Activated CD4-positive, CD25-positive, alpha-beta regulatory T cell treated with anti-CD3 and anti-CD28 coated beads, Interleukin-2, amount 50 U/mL, for 24 hours (primary cell): ENCODE results near the gene SLIT3.
"Not testable (repeated sequence)": the region's sequence is repeated elsewhere in the genome, so short reads cannot be mapped to it uniquely, and the experiment has no call there.

Experiments
- ATAC-seq, 2 donors: fragments of 150-1000 bp; cut with Tn5 transposase; one replicate each; pipeline ENCODE4 v1.10.0; 2021; ENCODE audit warnings: mild to moderate bottlenecking in 1 of 2, moderate library complexity in 1 of 2

SLIT3 gene

DNA sequence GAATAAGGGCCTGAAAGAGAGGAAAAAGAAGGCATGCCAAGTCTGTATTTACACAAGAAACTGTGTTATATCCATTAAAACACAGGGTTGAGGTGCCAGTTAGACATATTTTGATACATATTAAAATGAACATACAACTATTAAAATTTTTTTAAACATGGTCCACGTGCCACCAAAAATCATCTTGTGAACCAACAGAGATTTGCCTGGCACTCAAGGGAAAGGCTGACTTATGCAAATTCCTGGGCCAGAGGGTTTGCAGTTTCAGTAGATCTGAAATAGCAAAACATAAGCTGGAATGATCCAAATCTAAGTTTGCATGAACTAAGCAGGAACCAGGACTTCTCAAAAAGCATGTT, 168.7 kb downstream of the SLIT3 start:
- no peak for ATAC-seq

GRCh38 chr5:169131616-169132301, 169.2 kb downstream of the SLIT3 start:
- ATAC-seq, result no peak

DNA sequence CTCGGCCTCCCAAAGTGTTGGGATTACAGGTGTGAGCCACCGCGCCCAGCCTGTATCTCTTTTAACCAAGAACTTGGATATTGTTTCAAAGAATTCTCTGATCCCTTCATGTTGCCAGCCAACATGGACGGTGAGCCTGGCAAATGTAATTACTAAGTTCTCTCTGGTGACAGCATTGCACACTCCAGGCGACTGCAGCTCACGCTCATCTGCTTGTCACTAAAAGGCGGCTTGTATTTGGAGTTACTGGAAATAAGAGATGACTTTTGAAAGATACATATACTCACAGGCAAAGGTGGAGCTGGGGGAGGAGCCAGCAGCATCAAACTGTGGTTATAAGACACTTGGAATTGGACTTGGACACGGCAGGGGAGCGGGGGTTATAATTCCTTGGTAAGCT, 172.3 kb downstream of the SLIT3 start:
- no peak for ATAC-seq

- no peak for ATAC-seq
Observed at GRCh38 chr5:169127431-169127830, 173.5 kb downstream of the SLIT3 start.

GRCh38 chr5:169126481-169127021, 174.4 kb downstream of the SLIT3 start:
- ATAC-seq, result no peak

DNA sequence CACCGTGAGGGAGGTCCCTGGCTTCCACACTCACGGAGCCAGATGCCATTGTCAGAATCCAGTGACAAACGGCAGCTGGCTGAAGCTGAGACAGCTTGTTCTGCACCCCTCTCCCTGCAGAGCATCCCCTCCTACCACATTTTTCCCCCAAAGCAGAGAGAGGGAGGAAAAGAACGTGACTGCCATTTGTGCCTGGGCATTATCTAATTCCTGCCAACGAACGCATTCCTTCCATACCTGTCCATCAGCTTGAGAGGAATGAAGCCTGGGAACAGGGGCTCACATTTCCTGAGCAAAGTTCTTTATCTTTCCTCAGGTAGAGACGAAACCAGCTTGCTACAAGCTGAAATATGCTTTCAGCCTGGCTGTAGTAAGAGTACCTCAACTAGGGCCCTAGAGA, 175.4 kb downstream of the SLIT3 start:
- ATAC-seq, result no peak

DNA sequence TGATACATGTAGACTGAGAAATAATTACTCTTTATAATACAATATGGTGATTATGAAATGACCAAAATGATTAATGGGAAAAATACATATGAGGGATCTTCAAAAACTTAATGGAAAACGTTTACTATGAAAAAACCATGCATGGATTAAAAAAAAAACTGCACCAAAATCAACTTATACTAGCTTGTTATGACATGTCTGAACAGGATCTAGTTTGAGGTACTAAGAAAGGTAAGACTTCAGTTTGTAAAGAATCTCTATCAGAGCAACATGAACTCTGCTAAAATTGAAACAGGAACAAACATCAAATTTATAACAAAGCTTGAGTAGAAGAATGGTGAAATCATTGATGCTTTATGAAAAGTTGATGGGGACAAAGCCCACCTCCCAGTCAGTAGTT, 178.0 kb downstream of the SLIT3 start:
- ATAC-seq, result no peak

DNA sequence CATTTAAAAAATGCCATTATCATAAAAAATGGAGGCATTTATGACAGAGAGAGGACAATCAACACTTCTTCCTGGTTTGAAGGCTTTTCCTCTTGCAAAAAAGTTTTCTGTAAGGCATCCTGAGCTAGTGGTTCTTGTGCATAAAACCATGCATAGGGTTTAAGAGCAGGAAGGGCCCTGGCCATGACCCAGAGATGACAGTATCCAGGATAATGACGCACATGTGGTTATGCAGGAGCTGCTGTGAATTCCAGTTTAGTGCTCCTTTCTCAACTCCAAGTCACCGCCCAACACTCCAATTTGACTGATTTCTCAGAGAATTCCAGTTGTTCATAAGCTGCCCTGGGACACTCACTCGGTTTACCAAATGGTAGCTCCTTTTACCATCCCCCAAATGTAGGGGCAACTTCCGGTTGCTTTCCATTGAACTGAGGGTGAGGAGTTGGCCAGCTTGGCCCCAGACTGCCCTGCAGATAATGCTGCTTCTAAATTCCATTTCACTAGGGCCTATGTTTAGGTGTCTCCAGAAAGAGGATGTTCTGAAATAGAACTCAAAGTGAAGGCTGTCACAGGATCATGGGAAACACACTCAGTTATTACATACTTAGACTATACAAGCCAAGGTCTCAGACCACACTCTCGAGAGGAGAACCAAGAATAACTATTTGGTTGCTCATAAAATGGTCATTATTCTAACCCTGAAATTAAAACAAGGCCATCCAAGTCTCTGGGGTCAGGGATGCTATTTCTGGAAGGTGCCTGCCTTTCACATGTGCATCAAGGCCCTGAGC, 179.1 kb downstream of the SLIT3 start:
- ATAC-seq, result no peak

DNA sequence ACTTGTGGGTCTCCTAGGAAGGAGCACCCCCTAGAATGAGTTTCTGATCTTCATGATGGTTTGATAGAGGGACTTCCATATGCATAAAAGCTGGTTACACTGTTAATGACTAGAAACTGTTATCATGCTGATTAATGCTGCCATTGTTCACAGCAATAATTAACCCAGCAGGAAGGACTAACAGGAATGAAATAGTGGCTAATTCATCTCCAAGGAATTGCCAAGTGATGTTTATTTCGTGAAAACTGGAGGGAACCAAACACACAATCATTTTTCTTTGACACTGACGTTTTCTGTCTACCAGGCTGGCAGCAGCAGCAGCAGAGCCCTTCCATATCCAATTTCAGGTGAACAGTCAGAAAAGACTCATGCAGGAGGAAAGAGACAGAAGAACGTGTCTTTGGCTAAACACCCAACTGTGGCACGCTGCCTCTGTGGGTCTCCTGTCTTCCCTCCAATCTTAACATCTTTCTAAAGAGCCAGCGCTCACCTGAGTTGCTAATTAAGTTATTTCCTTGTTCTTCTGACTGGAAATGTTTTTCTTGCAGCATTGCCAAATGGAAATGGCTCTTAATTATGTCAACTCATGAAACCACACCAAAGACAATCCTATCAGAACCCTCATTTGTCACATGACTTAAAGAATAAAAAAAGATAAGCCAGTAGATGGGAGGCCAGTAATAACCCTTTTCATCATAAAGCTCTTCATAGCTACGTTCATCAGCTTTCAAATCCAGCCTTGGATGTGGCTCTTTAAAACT, 181.5 kb downstream of the SLIT3 start:
- no peak for ATAC-seq

DNA sequence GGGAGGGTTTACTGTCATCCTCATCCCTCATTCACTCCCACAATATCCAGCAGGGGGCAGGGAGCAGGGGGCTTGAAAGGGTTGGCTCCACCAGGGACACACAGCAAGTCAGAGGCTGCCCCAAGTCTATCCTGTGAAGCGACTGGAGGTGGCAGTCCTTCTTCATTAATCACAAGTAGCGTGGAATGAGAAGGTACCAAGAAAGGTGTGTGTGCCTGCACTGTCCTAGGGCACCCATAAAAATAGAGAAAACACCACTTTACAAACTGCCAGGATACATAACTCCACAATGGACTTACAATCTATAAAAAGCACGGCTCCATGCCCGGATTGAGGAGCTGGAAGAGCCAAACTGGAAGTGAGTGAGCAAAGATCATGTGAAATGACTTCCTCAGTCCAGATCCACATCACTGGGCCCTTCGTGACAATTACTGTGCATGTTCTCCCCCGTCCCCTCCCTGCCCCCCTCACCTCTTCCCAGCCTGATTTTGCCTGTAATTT, 183.9 kb downstream of the SLIT3 start:
- no peak for ATAC-seq

DNA sequence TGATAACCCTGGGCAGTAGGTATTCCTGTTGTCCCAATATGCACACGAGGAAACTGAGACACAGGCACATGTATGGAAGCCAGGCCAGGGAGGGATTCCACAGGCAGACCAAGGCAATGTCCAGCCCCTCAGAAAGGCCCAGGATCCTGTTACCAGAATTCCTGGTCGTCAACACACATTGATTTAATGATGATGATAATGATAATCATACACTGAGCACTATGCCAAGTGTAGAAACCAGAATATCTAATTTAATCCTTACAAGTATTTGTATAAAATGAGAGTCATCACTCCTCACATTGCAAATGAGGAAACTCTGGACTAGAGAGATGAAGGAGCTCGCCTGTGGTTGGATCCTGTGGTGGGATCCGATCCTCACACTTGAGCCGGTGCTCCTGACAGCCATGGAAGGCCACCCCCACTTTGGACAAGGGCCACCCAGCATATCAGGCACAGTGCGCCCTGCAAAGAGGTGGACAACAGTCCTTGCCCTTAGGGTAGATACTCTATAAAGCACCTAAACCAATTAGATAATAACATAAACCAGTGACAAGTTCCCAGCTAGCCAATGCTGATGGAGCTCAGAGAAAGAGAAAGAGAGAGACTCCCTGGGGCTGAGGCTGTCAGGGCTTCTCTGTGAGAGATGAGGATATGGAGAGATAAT, 185.3 kb downstream of the SLIT3 start:
- no peak for ATAC-seq

DNA sequence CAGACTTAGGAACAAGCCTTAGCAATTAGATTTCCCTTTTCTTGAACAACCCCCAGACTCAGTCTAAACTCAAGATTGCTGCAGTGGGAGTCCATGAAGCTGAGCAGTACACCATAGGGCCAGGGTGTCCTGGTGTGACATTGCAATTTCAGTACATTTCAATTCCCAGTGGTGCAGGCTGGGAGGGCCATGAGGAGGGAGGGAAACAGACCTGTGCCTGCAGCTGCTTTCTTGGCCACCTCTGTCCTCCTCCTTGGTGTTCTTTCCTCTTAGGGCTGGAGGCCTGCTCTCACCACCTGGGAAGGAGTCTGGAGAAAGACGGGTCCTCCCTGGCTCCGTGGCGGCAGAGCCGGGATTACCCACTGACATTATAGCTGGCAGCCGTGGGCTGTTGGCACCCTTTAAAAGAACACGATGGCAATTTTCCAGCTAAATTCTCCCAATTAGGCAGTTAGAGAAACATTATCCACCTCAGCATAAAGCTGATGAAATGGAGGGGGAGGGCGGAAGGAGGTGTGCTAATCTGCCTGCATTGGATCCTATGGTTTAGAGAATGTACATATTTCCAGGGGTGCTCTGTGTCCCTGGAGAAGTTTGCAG, 186.4 kb downstream of the SLIT3 start:
- ATAC-seq, result peak in 1 of 2 donors; percentile 6

DNA sequence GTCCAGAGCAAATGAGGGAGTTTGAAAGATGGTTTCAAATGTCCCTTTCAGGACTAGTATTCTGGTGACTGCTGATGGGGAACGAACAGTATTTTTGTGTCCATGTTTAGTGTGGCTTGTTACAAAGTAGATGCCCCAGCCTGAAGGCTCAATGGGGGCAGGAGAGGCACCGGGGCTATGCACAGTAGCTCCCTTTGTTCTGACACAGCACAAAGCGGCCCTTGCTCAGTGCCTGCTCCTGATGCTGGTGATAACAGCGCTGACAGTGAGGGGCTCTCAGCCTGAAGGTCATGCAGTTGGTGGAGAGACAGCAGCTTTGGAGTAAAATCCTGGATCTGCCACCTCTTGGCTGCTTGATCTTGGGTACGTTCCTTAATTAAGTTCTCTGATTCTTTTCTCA, 188.9 kb downstream of the SLIT3 start:
- no peak for ATAC-seq

DNA sequence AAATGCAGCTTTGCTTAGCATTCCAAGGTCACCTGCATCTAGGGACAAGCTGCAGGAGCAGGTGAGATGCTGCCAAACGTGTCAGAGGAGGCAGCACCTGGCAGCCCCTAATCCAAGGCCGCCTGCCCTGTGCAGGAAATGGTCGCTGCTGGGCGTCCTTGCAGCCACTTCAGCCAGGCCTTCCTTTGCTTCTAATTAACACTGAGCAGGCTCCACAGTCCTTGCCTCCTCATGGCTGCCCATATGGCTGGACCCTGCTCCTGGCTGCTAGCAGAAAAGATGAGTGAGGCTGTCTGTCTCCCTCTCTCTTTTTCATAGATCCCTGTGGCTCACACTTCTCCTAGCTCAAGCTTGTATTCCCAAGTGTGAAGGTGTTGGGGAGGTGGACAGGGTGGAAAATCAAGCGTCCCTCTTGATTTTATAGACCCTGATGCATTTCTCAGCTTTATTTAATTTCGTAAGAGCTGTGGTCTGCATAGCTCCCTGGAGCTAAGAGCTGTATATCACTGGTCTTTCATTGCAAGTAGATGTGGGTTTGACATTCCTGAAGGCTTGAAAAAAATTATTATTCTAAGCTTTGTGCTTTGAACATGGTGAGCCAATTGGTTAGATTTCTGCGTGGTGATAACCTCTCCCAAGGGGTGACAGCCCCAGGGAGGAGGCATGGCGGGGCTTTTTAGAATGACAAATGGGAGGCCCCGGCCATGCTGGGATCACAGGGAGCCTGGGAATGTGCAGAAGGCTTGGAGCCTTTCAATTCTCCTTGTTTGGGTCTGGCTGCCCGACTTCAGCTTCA, 193.8 kb downstream of the SLIT3 start:
- ATAC-seq, result peak in 1 of 2 donors; percentile 28

GRCh38 chr5:169105582-169105981, 195.4 kb downstream of the SLIT3 start:
- ATAC-seq, result not testable (repeated sequence)

GRCh38 chr5:169104937-169105494, 195.9 kb downstream of the SLIT3 start:
- no peak for ATAC-seq

DNA sequence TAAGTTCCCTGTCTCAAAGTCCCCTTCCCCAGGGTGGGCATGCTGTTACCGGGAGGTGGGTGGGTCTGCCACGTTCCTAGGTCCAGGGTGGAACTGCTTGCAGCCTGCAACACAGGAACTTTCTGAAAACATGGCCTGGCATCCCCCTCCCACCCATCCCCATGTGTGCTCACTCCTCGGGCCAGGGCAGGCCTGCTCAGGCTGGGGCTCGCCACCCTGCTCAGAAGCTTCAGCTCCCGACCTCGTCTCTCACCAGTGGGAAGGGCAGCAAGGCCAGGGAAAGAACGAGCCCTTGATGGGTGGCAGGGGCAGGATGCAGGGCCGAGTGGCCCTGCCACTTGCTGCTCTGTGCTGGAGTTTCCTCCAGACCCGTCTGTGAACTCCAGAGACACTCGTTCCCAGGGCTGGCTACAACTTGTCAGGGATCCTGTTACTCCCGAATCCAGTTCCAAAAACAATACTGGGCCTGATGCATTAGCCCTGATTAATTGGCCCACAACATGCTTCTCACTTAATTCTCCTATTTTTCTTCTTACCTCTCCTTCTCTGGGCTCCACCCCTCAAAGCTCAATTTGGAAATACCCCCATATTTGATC, 197.3 kb downstream of the SLIT3 start:
- no peak for ATAC-seq

DNA sequence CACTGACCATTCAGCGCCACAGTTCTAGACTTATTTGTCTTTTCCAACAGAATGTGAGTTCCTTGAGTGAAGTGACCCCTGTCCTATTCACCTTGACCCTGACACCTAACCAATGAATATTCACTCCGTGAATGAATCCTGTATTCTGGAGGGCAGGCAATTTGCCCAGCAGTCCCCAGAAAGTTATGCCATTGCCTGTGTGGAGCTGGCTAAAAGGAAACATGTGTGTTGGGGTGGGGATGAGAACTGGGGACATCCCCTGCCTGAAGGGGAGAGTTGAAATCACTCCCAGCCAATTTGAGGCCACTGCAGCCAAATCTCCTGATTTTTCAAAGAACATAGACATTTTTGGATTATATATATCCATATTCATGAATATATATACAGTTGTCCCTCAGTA, 199.0 kb downstream of the SLIT3 start:
- ATAC-seq, result no peak

DNA sequence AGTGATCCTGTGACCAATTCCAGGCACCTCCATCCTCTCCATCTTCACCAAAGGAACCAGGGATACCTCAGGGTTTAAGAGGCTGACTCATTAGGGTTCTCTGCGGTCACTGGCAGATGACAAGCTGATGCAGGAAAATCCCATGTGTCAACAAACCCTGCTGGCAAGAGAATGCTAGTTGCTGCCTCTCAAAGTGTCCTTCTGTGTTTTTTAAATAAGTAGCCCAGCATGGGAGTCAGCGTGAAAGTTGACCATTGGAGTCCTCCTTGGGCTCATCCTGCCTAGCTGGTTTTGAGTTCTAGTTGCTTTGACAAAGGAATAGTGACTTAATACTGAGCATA, 200.2 kb downstream of the SLIT3 start:
- no peak for ATAC-seq

DNA sequence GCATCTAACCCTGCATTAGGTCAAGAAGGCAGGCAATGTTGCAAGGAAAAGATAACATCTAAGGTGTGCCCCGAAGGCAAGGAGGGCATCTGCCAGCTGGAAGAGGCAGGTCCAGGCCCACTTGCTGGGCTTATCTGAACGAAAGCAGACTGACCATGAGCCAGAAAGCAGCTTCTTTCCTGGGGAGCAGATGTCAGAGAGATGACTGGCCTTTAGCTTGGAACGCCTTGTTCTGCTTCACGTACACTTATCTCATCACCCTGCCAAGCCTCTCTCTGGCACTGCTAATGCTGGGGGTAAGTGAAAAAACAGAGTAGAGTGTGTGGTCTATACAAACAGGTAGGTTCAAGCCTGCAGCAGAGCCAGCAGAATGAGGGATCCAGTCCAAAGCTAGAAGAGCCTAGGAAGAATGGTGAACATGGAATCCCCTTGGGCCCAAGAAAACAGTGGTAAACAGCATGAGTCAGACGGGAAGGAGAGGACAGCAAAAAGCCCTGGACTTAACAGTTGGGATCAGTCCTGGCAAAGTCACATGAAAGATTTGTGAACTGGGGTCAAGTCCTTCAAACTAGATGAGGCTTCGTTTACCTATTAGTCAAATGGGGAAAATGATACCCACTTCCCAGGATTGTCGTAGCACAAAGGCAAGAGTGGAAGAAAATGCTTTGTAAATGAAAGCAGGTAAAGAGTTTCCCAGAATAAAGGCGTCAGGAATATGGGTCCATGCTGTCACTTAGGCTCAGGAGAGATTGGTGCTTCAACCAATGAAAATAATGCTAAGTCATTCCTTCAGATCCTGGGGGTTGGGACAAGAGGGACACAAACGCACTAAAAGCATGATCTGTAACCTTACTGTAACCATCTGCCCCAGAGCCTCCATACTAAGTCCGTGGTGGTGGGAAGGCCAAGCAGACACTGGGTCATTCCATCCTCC, 200.9 kb downstream of the SLIT3 start:
- ATAC-seq, result no peak
